ENCODE measurements around the gene ERFL.

Gene ERFL

GRCh38 chr19:41932259-41932719 is 4.0 kb upstream of the ERFL start:
- no peak for DNase-seq (ENCODE audit: low read depth)
- H3K4me3 ChIP-seq (ENCODE audit: control insufficient read depth, low read depth, low read length), result no peak overlapping the region
- no peak for TF ChIP-seq CTCF (conservative IDR thresholded peaks at IDR 0.05; ENCODE audit: control insufficient read depth, insufficient read depth, low read depth, low read length)

GRCh38 chr19:41930926-41931592 is 2.8 kb upstream of the ERFL start:
- no peak overlapping the region for H3K4me3 ChIP-seq (ENCODE audit: control insufficient read depth, low read depth, low read length)
- peak; percentile 33 for TF ChIP-seq CTCF (conservative IDR thresholded peaks at IDR 0.05; ENCODE audit: control insufficient read depth, insufficient read depth, low read depth, low read length)
- no peak for DNase-seq (ENCODE audit: low read depth)

- TF ChIP-seq CTCF (conservative IDR thresholded peaks at IDR 0.05; ENCODE audit: control insufficient read depth, insufficient read depth, low read depth, low read length), result no peak
- no peak for DNase-seq (ENCODE audit: low read depth)
- no peak overlapping the region for H3K4me3 ChIP-seq (ENCODE audit: control insufficient read depth, low read depth, low read length)
Observed at GRCh38 chr19:41930322-41930722, 2.1 kb upstream of the ERFL start.

- H3K4me3 ChIP-seq (ENCODE audit: control insufficient read depth, low read depth, low read length), result no peak overlapping the region
- TF ChIP-seq CTCF (conservative IDR thresholded peaks at IDR 0.05; ENCODE audit: control insufficient read depth, insufficient read depth, low read depth, low read length), result no peak
- DNase-seq (ENCODE audit: low read depth), result no peak
Observed at GRCh38 chr19:41929536-41930071, 1.4 kb upstream of the ERFL start.

GRCh38 chr19:41928754-41929535 is 696 bp upstream of the ERFL start:
- no peak for DNase-seq (ENCODE audit: low read depth)

More at GRCh38 chr19:41928754-41929535, 696 bp upstream of the ERFL start:
- no peak for TF ChIP-seq CTCF (conservative IDR thresholded peaks at IDR 0.05; ENCODE audit: control insufficient read depth, insufficient read depth, low read depth, low read length)
- peak overlapping the region; percentile 2 for H3K4me3 ChIP-seq (ENCODE audit: control insufficient read depth, low read depth, low read length)

All from fibroblast of mammary gland (primary cell).